Hepatocyte (in vitro differentiated cells): ENCODE data around the gene THSD4.

Experiments used
- EZH2phosphoT487 ChIP-seq: fragments of 200-600 bp; sonication (generic); IDR thresholded peaks from one replicate; pipeline ENCODE4 v1.6.1; 2018; ENCODE audit warnings: antibody characterized with exemption, mild to moderate bottlenecking, low read depth, moderate library complexity; ENCODE audit not compliant: unreplicated experiment, severe bottlenecking
- TF ChIP-seq, protein P1 (sequence below): fragments of 200-600 bp; sonication (generic); IDR thresholded peaks from 2 replicates; pipeline ENCODE4 v1.5.1; 2016; ENCODE audit warnings: antibody characterized with exemption, mild to moderate bottlenecking; ENCODE audit not compliant: poor library complexity

GRCh38 chr15:71685420-71685993 lies 570.2 kb downstream of the THSD4 start:
- TF ChIP-seq, protein P1, sequence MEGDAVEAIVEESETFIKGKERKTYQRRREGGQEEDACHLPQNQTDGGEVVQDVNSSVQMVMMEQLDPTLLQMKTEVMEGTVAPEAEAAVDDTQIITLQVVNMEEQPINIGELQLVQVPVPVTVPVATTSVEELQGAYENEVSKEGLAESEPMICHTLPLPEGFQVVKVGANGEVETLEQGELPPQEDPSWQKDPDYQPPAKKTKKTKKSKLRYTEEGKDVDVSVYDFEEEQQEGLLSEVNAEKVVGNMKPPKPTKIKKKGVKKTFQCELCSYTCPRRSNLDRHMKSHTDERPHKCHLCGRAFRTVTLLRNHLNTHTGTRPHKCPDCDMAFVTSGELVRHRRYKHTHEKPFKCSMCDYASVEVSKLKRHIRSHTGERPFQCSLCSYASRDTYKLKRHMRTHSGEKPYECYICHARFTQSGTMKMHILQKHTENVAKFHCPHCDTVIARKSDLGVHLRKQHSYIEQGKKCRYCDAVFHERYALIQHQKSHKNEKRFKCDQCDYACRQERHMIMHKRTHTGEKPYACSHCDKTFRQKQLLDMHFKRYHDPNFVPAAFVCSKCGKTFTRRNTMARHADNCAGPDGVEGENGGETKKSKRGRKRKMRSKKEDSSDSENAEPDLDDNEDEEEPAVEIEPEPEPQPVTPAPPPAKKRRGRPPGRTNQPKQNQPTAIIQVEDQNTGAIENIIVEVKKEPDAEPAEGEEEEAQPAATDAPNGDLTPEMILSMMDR = no peak
- no peak for TF ChIP-seq EZH2phosphoT487
